IPS-18c (cell line): ENCODE measurements around the gene ABLIM2.

ENCODE experiments used
- H3K4me3 ChIP-seq: 2 replicates; pipeline ENCODE4 v1.7.0; 2013; ENCODE audit warnings: low read depth, mild to moderate bottlenecking, low read length, moderate library complexity; ENCODE audit not compliant: insufficient read depth
- H3K9me3 ChIP-seq: one replicate; pipeline ENCODE4 v1.6.1; 2013; ENCODE audit warnings: mild to moderate bottlenecking, low read length, moderate library complexity; ENCODE audit not compliant: control insufficient read depth, insufficient read depth

Gene ABLIM2

GRCh38 chr4:7990807-7991459, 167.7 kb downstream of the ABLIM2 start:
- Histone ChIP-seq H3K9me3 (no peaks in the 10 kb centered on the region), H3K4me3 (no peak overlapping the region)

- Histone ChIP-seq H3K4me3 (no peak overlapping the region), H3K9me3 (no peaks in the 10 kb centered on the region)
These were observed 169.0 kb downstream of the ABLIM2 start for GRCh38 chr4:7989654-7990053.

GRCh38 chr4:7988437-7988836, 170.2 kb downstream of the ABLIM2 start:
- H3K9me3 ChIP-seq, result no peaks in the 10 kb centered on the region
- no peak overlapping the region for H3K4me3 ChIP-seq

GRCh38 chr4:7987148-7987989, 171.2 kb downstream of the ABLIM2 start:
- Histone ChIP-seq H3K9me3 (no peaks in the 10 kb centered on the region), H3K4me3 (no peak overlapping the region)

- H3K4me3 ChIP-seq, result no peak overlapping the region
- H3K9me3 ChIP-seq, result no peaks in the 10 kb centered on the region
These were observed 172.6 kb downstream of the ABLIM2 start for GRCh38 chr4:7985891-7986441.

- Histone ChIP-seq H3K4me3 (no peak overlapping the region), H3K9me3 (no peaks in the 10 kb centered on the region)
These were observed 173.5 kb downstream of the ABLIM2 start for GRCh38 chr4:7985072-7985471.

- no peaks in the 10 kb centered on the region for H3K9me3 ChIP-seq
These were observed 174.2 kb downstream of the ABLIM2 start for GRCh38 chr4:7984286-7984925.

GRCh38 chr4:7983296-7983695, 175.3 kb downstream of the ABLIM2 start:
- no peaks in the 10 kb centered on the region for H3K9me3 ChIP-seq
- no peak overlapping the region for H3K4me3 ChIP-seq

More at GRCh38 chr4:7984286-7984925, 174.2 kb downstream of the ABLIM2 start:
- no peak overlapping the region for H3K4me3 ChIP-seq

GRCh38 chr4:7981738-7982394, 176.7 kb downstream of the ABLIM2 start:
- Histone ChIP-seq H3K9me3 (no peaks in the 10 kb centered on the region), H3K4me3 (no peak overlapping the region)

GRCh38 chr4:7980036-7980435, 178.6 kb downstream of the ABLIM2 start:
- no peaks in the 10 kb centered on the region for H3K9me3 ChIP-seq
- H3K4me3 ChIP-seq, result no peak overlapping the region

GRCh38 chr4:7979652-7979968, 179.0 kb downstream of the ABLIM2 start:
- no peaks in the 10 kb centered on the region for H3K9me3 ChIP-seq
- H3K4me3 ChIP-seq, result no peak overlapping the region

GRCh38 chr4:7978907-7979651, 179.5 kb downstream of the ABLIM2 start:
- Histone ChIP-seq H3K4me3 (no peak overlapping the region), H3K9me3 (peaks cover 1% of the 10 kb centered on the region)

GRCh38 chr4:7978489-7978888, 180.1 kb downstream of the ABLIM2 start:
- Histone ChIP-seq H3K9me3 (peaks cover 2% of the 10 kb centered on the region), H3K4me3 (no peak overlapping the region)

GRCh38 chr4:7976634-7977033, 182.0 kb downstream of the ABLIM2 start:
- peaks cover 2% of the 10 kb centered on the region for H3K9me3 ChIP-seq
- H3K4me3 ChIP-seq, result no peak overlapping the region

- no peak overlapping the region for H3K4me3 ChIP-seq
- peaks cover 2% of the 10 kb centered on the region for H3K9me3 ChIP-seq
These were observed 182.6 kb downstream of the ABLIM2 start for GRCh38 chr4:7976025-7976424.

- peaks cover 2% of the 10 kb centered on the region for H3K9me3 ChIP-seq
- no peak overlapping the region for H3K4me3 ChIP-seq
These were observed 184.2 kb downstream of the ABLIM2 start for GRCh38 chr4:7974425-7974824.

GRCh38 chr4:7973545-7973981, 185.1 kb downstream of the ABLIM2 start:
- no peak overlapping the region for H3K4me3 ChIP-seq
- H3K9me3 ChIP-seq, result peaks cover 2% of the 10 kb centered on the region
